SK-N-SH (cell line): ENCODE measurements around the gene GARNL3. TPM values are rescaled to one million over a fixed set of nuclear protein-coding genes. Genes with fewer than 3 reads are reported as not detected.

ENCODE experiments used
- CTCF ChIA-PET: fragments of 300-600, 350-600 bp; formaldehyde crosslinking; extraction: SDS; loops from one replicate; lab custom pipeline; 2021; lab: Yijun Ruan, JAX
- POLR2A ChIA-PET: fragments of 350-600 bp; sonication (Branson Sonifier 250); formaldehyde crosslinking; extraction: SDS; loops from one replicate; lab custom pipeline; 2020; ENCODE audit warnings: antibody characterized with exemption, inconsistent platforms; lab: Yijun Ruan, JAX
- DNase-seq: peaks from one replicate; pipeline ENCODE4 v3.0.0; 2012
- H2AFZ ChIP-seq: fragments of 200-600 bp; sonication (generic); 2 replicates; pipeline ENCODE4 v1.8.1; 2016; ENCODE audit warnings: antibody characterized with exemption, mild to moderate bottlenecking, low read depth
- H3F3A ChIP-seq: fragments of 200-600 bp; sonication (generic); replicated peaks from 2 replicates; pipeline ENCODE3; 2016; ENCODE audit warnings: antibody characterized with exemption, mild to moderate bottlenecking; ENCODE audit not compliant: insufficient read depth
- H3K27ac ChIP-seq, 2 experiments: fragments of 200-500 bp in 1 of 2; fragments of 200-600 bp in 1 of 2; sonication (Bioruptor generic) in 1 of 2; sonication (generic), shearing (Covaris generic) in 1 of 2; 2 replicates each; pipeline versions ENCODE4 v1.5.1 to v1.6.1; 2014 to 2016; ENCODE audit warnings: low read depth in 2 of 2, inconsistent platforms in 1 of 2, low read length in 1 of 2, mild to moderate bottlenecking in 1 of 2, mixed read lengths in 1 of 2
- H3K27me3 ChIP-seq: fragments of 200-600 bp; sonication (generic), shearing (Covaris generic); 2 replicates; pipeline ENCODE4 v1.6.1; 2016; ENCODE audit warnings: mixed run types; ENCODE audit not compliant: insufficient read depth
- H3K36me3 ChIP-seq, 2 experiments: fragments of 200-500 bp in 1 of 2; fragments of 200-600 bp in 1 of 2; sonication (Bioruptor generic) in 1 of 2; sonication (generic) in 1 of 2; replicated peaks in 1 of 2; 2 replicates each; pipeline versions ENCODE3 to v1.5.1; 2014 to 2016; ENCODE audit warnings: low read length in 1 of 2, mild to moderate bottlenecking in 1 of 2; ENCODE audit not compliant: insufficient read depth in 2 of 2, control insufficient read depth in 1 of 2
- H3K4me1 ChIP-seq, 2 experiments: fragments of 200-500 bp in 1 of 2; fragments of 200-600 bp in 1 of 2; sonication (Bioruptor generic) in 1 of 2; sonication (generic), shearing (Covaris generic) in 1 of 2; 2 replicates each; pipeline versions ENCODE4 v1.5.1 to v1.6.1; 2014 to 2016; ENCODE audit warnings: low read depth in 1 of 2, low read length in 1 of 2, mixed run types in 1 of 2; ENCODE audit not compliant: insufficient read depth in 2 of 2, control insufficient read depth in 1 of 2
- H3K4me2 ChIP-seq: fragments of 200-600 bp; sonication (generic), shearing (Covaris generic); 2 replicates; pipeline ENCODE4 v1.6.1; 2017; ENCODE audit warnings: mixed run types
- H3K4me3 ChIP-seq, 2 experiments: fragments of 200-500 bp in 1 of 2; fragments of 200-600 bp in 1 of 2; sonication (Bioruptor generic) in 1 of 2; sonication (generic), shearing (Covaris generic) in 1 of 2; 2 replicates each; pipeline versions ENCODE4 v1.5.1 to v1.8.1; 2014 to 2016; ENCODE audit warnings: low read depth in 2 of 2, inconsistent platforms in 1 of 2, low read length in 1 of 2, mild to moderate bottlenecking in 1 of 2, mixed read lengths in 1 of 2, moderate library complexity in 1 of 2
- H3K79me2 ChIP-seq: fragments of 200-600 bp; sonication (generic); 2 replicates; pipeline ENCODE4 v1.8.1; 2017; ENCODE audit warnings: mild to moderate bottlenecking; ENCODE audit not compliant: insufficient read depth
- H3K9ac ChIP-seq: fragments of 200-600 bp; sonication (generic); 2 replicates; pipeline ENCODE4 v1.6.1; 2017; ENCODE audit warnings: mixed run types
- H3K9me2 ChIP-seq: fragments of 200-600 bp; sonication (generic); 2 replicates; pipeline ENCODE4 v1.6.1; 2017; ENCODE audit warnings: mixed run types
- H3K9me3 ChIP-seq: fragments of 200-600 bp; sonication (generic); 2 replicates; pipeline ENCODE4 v1.6.1; 2017; ENCODE audit warnings: mixed run types, mild to moderate bottlenecking, moderate library complexity
- H4K20me1 ChIP-seq: fragments of 200-600 bp; sonication (generic); 2 replicates; pipeline ENCODE4 v1.6.1; 2017; ENCODE audit warnings: mild to moderate bottlenecking, mixed run types; ENCODE audit not compliant: insufficient read depth
- CHD2 ChIP-seq: fragments of 150-350 bp; IDR thresholded peaks from 2 replicates; pipeline ENCODE4 v1.6.1; 2018; ENCODE audit warnings: low read length; ENCODE audit not compliant: partially characterized antibody
- EP300 ChIP-seq, 2 experiments: IDR thresholded peaks; 2 replicates each; pipeline versions ENCODE4 v1.4.0 to v1.6.1; 2012; ENCODE audit warnings: borderline replicate concordance in 1 of 2, low read depth in 1 of 2, low read length in 1 of 2
- GABPA ChIP-seq: IDR thresholded peaks from 2 replicates; pipeline ENCODE4 v1.4.0; 2012; ENCODE audit warnings: low read depth, mild to moderate bottlenecking
- IRF3 ChIP-seq: fragments of 150-350 bp; IDR thresholded peaks from 2 replicates; pipeline ENCODE4 v1.6.1; 2016; ENCODE audit warnings: mild to moderate bottlenecking, low read depth, low read length
- JUND ChIP-seq: IDR thresholded peaks from 2 replicates; pipeline ENCODE4 v1.4.0; 2012
- MEF2A ChIP-seq: IDR thresholded peaks from 2 replicates; pipeline ENCODE4 v1.4.0; 2012; ENCODE audit warnings: low read depth, borderline replicate concordance
- MXI1 ChIP-seq: IDR thresholded peaks from 2 replicates; pipeline ENCODE4 v1.6.1; 2012; ENCODE audit warnings: mild to moderate bottlenecking, low read depth, low read length, improper control_type of control experiment
- NFIC ChIP-seq: IDR thresholded peaks from 2 replicates; pipeline ENCODE4 v1.4.0; 2012; ENCODE audit warnings: borderline replicate concordance
- NRF1 ChIP-seq: IDR thresholded peaks from 2 replicates; pipeline ENCODE4 v1.6.1; 2012; ENCODE audit warnings: low read depth, mild to moderate bottlenecking, low read length
- PBX3 ChIP-seq: IDR thresholded peaks from 2 replicates; pipeline ENCODE4; 2012
- POLR2AphosphoS5 ChIP-seq: IDR thresholded peaks from 2 replicates; pipeline ENCODE4 v1.6.1; 2012; ENCODE audit warnings: low read depth, low read length
- RAD21 ChIP-seq: IDR thresholded peaks from 2 replicates; pipeline ENCODE4 v1.6.1; 2012; ENCODE audit warnings: mild to moderate bottlenecking, low read length
- SMC3 ChIP-seq: IDR thresholded peaks from 2 replicates; pipeline ENCODE4 v1.6.1; 2012; ENCODE audit warnings: low read depth, low read length, improper control_type of control experiment
- TAF1 ChIP-seq: IDR thresholded peaks from 2 replicates; pipeline ENCODE4 v1.6.1; 2012; ENCODE audit warnings: low read depth, mild to moderate bottlenecking, low read length, moderate library complexity, borderline replicate concordance
- USF2 ChIP-seq: fragments of 150-350 bp; IDR thresholded peaks from 2 replicates; pipeline ENCODE4 v1.6.1; 2017; ENCODE audit warnings: antibody characterized with exemption, low read length, low read depth, borderline replicate concordance
- WGBS: methylation state at CpG from one replicate; pipeline ENCODE4 v1.1.6; 2017; ENCODE audit warnings: low lambda C conversion rate; 5-methylcytosine and 5-hydroxymethylcytosine counted together
- polyA plus RNA-seq, 3 experiments: library from polyadenylated mRNA; depleted of rRNA; stranded (reverse); fragments of >200 nt; gene quantifications; 2 replicates each; pipeline ENCODE4 v1.2.3, GENCODE V29; 2012

Gene GARNL3
- polyA plus RNA-seq, 1 of the 3 experiments (the other 2 are of a cell fraction): 9.1 TPM

- H3K4me1 ChIP-seq: peaks cover 0 to 20% of the 10 kb centered on the region in 2 experiments; a peak in 2 of 4 replicates
- no peak overlapping the region for H3K4me3 ChIP-seq
- no peaks in the 10 kb centered on the region for H3K9me3 ChIP-seq
- H3K9ac ChIP-seq: no peak overlapping the region
- TF ChIP-seq CHD2 (no peak), NFIC (peak; percentile 26; the same call in 1 of the 2 replicates)
- H4K20me1 ChIP-seq: no peaks in the 10 kb centered on the region
- no peaks in the 10 kb centered on the region for H3K27me3 ChIP-seq
- POLR2A ChIA-PET: no interaction called here
- CTCF ChIA-PET: interaction anchor here (0.7 to 1.3 kb wide), 4 partner anchors 9 to 70 kb away, joined by 3 read pairs; no protein-coding TSS in a partner anchor
- peaks cover 0 to 2% of the 10 kb centered on the region in 2 experiments for H3K36me3 ChIP-seq
- H3K9me2 ChIP-seq: no peaks in the 10 kb centered on the region
- no peak overlapping the region for H2AFZ ChIP-seq
- H3K27ac ChIP-seq: peak overlapping the region in 1 of 2 experiments; percentile 62; a peak in 1 of 4 replicates
- no peak for DNase-seq
- no peaks in the 10 kb centered on the region for H3K79me2 ChIP-seq
- H3F3A ChIP-seq: no peaks in the 10 kb centered on the region
- H3K4me2 ChIP-seq: no peak overlapping the region
- 94% methylated on average over 1 of the region's 1 CpG for WGBS
Observed at GRCh38 chr9:127277770-127278169, 13.2 kb downstream of the GARNL3 start.

GRCh38 chr9:127278372-127278771, 13.8 kb downstream of the GARNL3 start:
- no peak for DNase-seq
- H2AFZ ChIP-seq: no peak overlapping the region
- H3F3A ChIP-seq: no peaks in the 10 kb centered on the region
- H3K4me1 ChIP-seq: peaks cover 0 to 20% of the 10 kb centered on the region in 2 experiments; a peak in 2 of 4 replicates
- ChIA-PET POLR2A (no interaction called here), CTCF (no interaction called here)
- H3K4me3 ChIP-seq: no peak overlapping the region
- WGBS: 85% methylated on average over 2 of the region's 2 CpGs
- H3K4me2 ChIP-seq: no peak overlapping the region
- no peaks in the 10 kb centered on the region for H3K27me3 ChIP-seq
- no peak for TF ChIP-seq IRF3
- TF ChIP-seq JUND: no peak
- no peak for TF ChIP-seq MXI1
- TF ChIP-seq USF2: no peak
- no peak for TF ChIP-seq TAF1
- no peak for TF ChIP-seq RAD21
- no peak for TF ChIP-seq MEF2A
- no peak for TF ChIP-seq EP300 (IDR thresholded peaks at IDR 0.05; ENCODE audit: borderline replicate concordance in 1 of 2, low read depth in 1 of 2, low read length in 1 of 2)
- TF ChIP-seq NRF1: no peak
- no peak for TF ChIP-seq SMC3
- no peak for TF ChIP-seq PBX3
- no peak for TF ChIP-seq POLR2AphosphoS5
- no peak for TF ChIP-seq GABPA
- TF ChIP-seq, all 33 proteins: peak for 0
- peaks cover 0 to 2% of the 10 kb centered on the region in 2 experiments for H3K36me3 ChIP-seq
- H3K9ac ChIP-seq: no peak overlapping the region
- no peak overlapping the region; a peak in 1 of 4 replicates for H3K27ac ChIP-seq
- H3K9me2 ChIP-seq: no peaks in the 10 kb centered on the region
- no peaks in the 10 kb centered on the region for H3K9me3 ChIP-seq
- H4K20me1 ChIP-seq: no peaks in the 10 kb centered on the region
- no peaks in the 10 kb centered on the region for H3K79me2 ChIP-seq
